HepG2 (cell line): ENCODE data around the gene ZNF607. TPM values are rescaled to one million over a fixed set of nuclear protein-coding genes. Genes with fewer than 3 reads are reported as not detected.

Experiments used
- ARNT ChIP-seq: fragments of 450-650 bp; IDR thresholded peaks from 2 replicates; pipeline ENCODE4 v1.6.1; 2017
- BORCS8-MEF2B ChIP-seq: sonication (generic); formaldehyde crosslinking; IDR thresholded peaks from 2 replicates; pipeline ENCODE4 v1.8.0; 2022; ENCODE audit warnings: mild to moderate bottlenecking, missing genetic modification reagents
- CC2D1A ChIP-seq: sonication (generic); formaldehyde crosslinking; IDR thresholded peaks from 2 replicates; pipeline ENCODE4 v1.8.1; 2023; ENCODE audit warnings: mild to moderate bottlenecking, missing genetic modification reagents
- CENPT ChIP-seq: sonication (generic); formaldehyde crosslinking; IDR thresholded peaks from 2 replicates; pipeline ENCODE4 v1.8.0; 2022; ENCODE audit warnings: low read depth, mild to moderate bottlenecking, moderate library complexity, missing genetic modification reagents
- FOXP1 ChIP-seq, 2 experiments: fragments of 450-650 bp in 1 of 2; IDR thresholded peaks; 2 replicates each; pipeline ENCODE4 v1.6.1; 2017 to 2018; ENCODE audit warnings: antibody characterized with exemption in 1 of 2
- HNRNPL ChIP-seq: fragments of 200-400 bp; formaldehyde crosslinking; IDR thresholded peaks from 2 replicates; pipeline ENCODE4 v1.6.1; 2017; ENCODE audit warnings: mild to moderate bottlenecking, low read depth, low read length
- IRF2 ChIP-seq: IDR thresholded peaks from 2 replicates; pipeline ENCODE4 v1.6.1; 2018; ENCODE audit warnings: missing genetic modification reagents, missing compliant biosample characterization
- KMT2A ChIP-seq: sonication (generic); formaldehyde crosslinking; IDR thresholded peaks from 2 replicates; pipeline ENCODE4 v1.4.0; 2020; ENCODE audit warnings: missing genetic modification reagents
- MTA1 ChIP-seq: sonication (generic); formaldehyde crosslinking; IDR thresholded peaks from 2 replicates; pipeline ENCODE4 v1.4.0; 2020; ENCODE audit warnings: missing genetic modification reagents, mild to moderate bottlenecking, borderline replicate concordance
- NR2F2 ChIP-seq: IDR thresholded peaks from 2 replicates; pipeline ENCODE4 v1.6.1; 2012; ENCODE audit warnings: low read depth, inconsistent platforms, borderline replicate concordance
- RFXAP ChIP-seq: sonication (generic); formaldehyde crosslinking; IDR thresholded peaks from 2 replicates; pipeline ENCODE4 v1.4.0; 2020; ENCODE audit warnings: missing genetic modification reagents, borderline replicate concordance
- SALL2 ChIP-seq: sonication (generic); formaldehyde crosslinking; IDR thresholded peaks from 2 replicates; pipeline ENCODE4 v1.8.1; 2023; ENCODE audit warnings: mild to moderate bottlenecking, missing genetic modification reagents, inconsistent platforms
- SNAPC2 ChIP-seq: sonication (generic); formaldehyde crosslinking; IDR thresholded peaks from 2 replicates; pipeline ENCODE4 v1.8.1; 2022; ENCODE audit warnings: mild to moderate bottlenecking, missing genetic modification reagents
- SSRP1 ChIP-seq: IDR thresholded peaks from 2 replicates; pipeline ENCODE4 v1.6.1; 2016; ENCODE audit warnings: control low read depth
- WIZ ChIP-seq: sonication (generic); formaldehyde crosslinking; IDR thresholded peaks from 2 replicates; pipeline ENCODE4 v1.5.1; 2020; ENCODE audit warnings: mild to moderate bottlenecking, missing genetic modification reagents
- ZNF280D ChIP-seq: sonication (generic); formaldehyde crosslinking; IDR thresholded peaks from 2 replicates; pipeline ENCODE4 v1.5.1; 2020; ENCODE audit warnings: mild to moderate bottlenecking, missing genetic modification reagents
- ZNF296 ChIP-seq: sonication (generic); formaldehyde crosslinking; conservative IDR thresholded peaks from 2 replicates; pipeline ENCODE4 v1.5.0; 2020; ENCODE audit warnings: mild to moderate bottlenecking, missing genetic modification reagents
- ZNF337 ChIP-seq: sonication (generic); formaldehyde crosslinking; IDR thresholded peaks from 2 replicates; pipeline ENCODE4 v1.5.1; 2020; ENCODE audit warnings: missing genetic modification reagents, low read depth, mild to moderate bottlenecking, borderline replicate concordance
- ZNF746 ChIP-seq: sonication (generic); formaldehyde crosslinking; IDR thresholded peaks from 2 replicates; pipeline ENCODE4 v1.8.0; 2022; ENCODE audit warnings: mild to moderate bottlenecking, missing genetic modification reagents
- polyA plus RNA-seq, 8 experiments: library from polyadenylated mRNA; depleted of rRNA in 3 of 8; stranded (reverse) in 7 of 8; unstranded in 1 of 8; fragments of >200 nt; fragmentation: Illumina TruSeq in 4 of 8; extraction: Trizol in 4 of 8; gene quantifications; 2 replicates each; pipeline versions ENCODE4 v1.2.1 to v1.2.3, GENCODE V29; 2011 to 2016; ENCODE audit warnings: low read depth in 4 of 8, missing spikeins in 1 of 8, mixed read lengths in 1 of 8; ENCODE audit not compliant: insufficient read depth in 1 of 8
- total RNA-seq, 5 experiments: library from RNA; depleted of rRNA; stranded (reverse); fragments of >200 nt; fragmentation: Illumina TruSeq; extraction: Trizol; gene quantifications; 2 replicates each; pipeline ENCODE4 v1.2.3, GENCODE V29; 2016; ENCODE audit warnings: low read depth in 1 of 5
- TF ChIP-seq, protein P1 (sequence below): sonication (generic); formaldehyde crosslinking; IDR thresholded peaks from 2 replicates; pipeline ENCODE4 v1.4.0; 2020; ENCODE audit warnings: mild to moderate bottlenecking, low read depth, missing genetic modification reagents
- TF ChIP-seq, protein P2 (sequence below): sonication (generic); formaldehyde crosslinking; IDR thresholded peaks from 2 replicates; pipeline ENCODE4 v1.5.1; 2020; ENCODE audit warnings: missing genetic modification reagents, mild to moderate bottlenecking, borderline replicate concordance
- TF ChIP-seq, protein P3 (sequence below): sonication (generic); IDR thresholded peaks from 2 replicates; pipeline ENCODE4 v1.6.1; 2016; ENCODE audit warnings: low read depth, borderline replicate concordance
- TF ChIP-seq, protein P4 (sequence below): sonication (generic); formaldehyde crosslinking; IDR thresholded peaks from 2 replicates; pipeline ENCODE4 v1.4.0; 2020; ENCODE audit warnings: missing genetic modification reagents, low read depth, mild to moderate bottlenecking, borderline replicate concordance

The ZNF607 gene
- total and polyA plus RNA-seq, 2 of the 13 experiments (the other 11 are each of a cell fraction or from before 2014, with no cell fraction given), result 3.8 to 8.3 TPM

GRCh38 chr19:37654629-37655300 is 64.8 kb downstream of the ZNF607 start (continued):
- TF ChIP-seq BORCS8-MEF2B (CRISPR knock-in tag) (0 out of 2 replicates have a peak, but pooled peaks have one; percentile 57), ZNF746 (CRISPR knock-in tag) (no peak), SALL2 (CRISPR knock-in tag) (no peak), ARNT (no peak), IRF2 (CRISPR knock-in tag) (no peak), ZNF280D (peak; percentile 88; the same call in 1 of the 2 replicates), WIZ (CRISPR knock-in tag) (peak; percentile 82; the same call in 1 of the 2 replicates), CENPT (CRISPR knock-in tag) (no peak), FOXP1 (IDR thresholded peaks at IDR 0.05) (no peak), FOXP1 (CRISPR knock-in tag; IDR thresholded peaks at IDR 0.05) (no peak), SNAPC2 (no peak), RFXAP (CRISPR knock-in tag) (no peak; the same call in 1 of the 2 replicates), CC2D1A (CRISPR knock-in tag) (0 out of 2 replicates have a peak, but pooled peaks have one; percentile 52), HNRNPL (0 out of 2 replicates have a peak, but pooled peaks have one; percentile 16), ZNF296 (CRISPR knock-in tag) (peak; percentile 75; the same call in 1 of the 2 replicates), SSRP1 (CRISPR knock-in tag) (no peak), MTA1 (CRISPR knock-in tag) (peak; percentile 51; the same call in 1 of the 2 replicates), KMT2A (peak; percentile 75; the same call in 1 of the 2 replicates), ZNF337 (CRISPR knock-in tag) (no peak), NR2F2 (no peak)
- TF ChIP-seq, protein P1, sequence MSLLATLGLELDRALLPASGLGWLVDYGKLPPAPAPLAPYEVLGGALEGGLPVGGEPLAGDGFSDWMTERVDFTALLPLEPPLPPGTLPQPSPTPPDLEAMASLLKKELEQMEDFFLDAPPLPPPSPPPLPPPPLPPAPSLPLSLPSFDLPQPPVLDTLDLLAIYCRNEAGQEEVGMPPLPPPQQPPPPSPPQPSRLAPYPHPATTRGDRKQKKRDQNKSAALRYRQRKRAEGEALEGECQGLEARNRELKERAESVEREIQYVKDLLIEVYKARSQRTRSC (CRISPR knock-in tag), result peak; percentile 54; the same call in 1 of the 2 replicates
- TF ChIP-seq, protein P2, sequence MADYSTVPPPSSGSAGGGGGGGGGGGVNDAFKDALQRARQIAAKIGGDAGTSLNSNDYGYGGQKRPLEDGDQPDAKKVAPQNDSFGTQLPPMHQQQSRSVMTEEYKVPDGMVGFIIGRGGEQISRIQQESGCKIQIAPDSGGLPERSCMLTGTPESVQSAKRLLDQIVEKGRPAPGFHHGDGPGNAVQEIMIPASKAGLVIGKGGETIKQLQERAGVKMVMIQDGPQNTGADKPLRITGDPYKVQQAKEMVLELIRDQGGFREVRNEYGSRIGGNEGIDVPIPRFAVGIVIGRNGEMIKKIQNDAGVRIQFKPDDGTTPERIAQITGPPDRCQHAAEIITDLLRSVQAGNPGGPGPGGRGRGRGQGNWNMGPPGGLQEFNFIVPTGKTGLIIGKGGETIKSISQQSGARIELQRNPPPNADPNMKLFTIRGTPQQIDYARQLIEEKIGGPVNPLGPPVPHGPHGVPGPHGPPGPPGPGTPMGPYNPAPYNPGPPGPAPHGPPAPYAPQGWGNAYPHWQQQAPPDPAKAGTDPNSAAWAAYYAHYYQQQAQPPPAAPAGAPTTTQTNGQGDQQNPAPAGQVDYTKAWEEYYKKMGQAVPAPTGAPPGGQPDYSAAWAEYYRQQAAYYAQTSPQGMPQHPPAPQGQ (CRISPR knock-in tag), result no peak
- TF ChIP-seq, protein P3, sequence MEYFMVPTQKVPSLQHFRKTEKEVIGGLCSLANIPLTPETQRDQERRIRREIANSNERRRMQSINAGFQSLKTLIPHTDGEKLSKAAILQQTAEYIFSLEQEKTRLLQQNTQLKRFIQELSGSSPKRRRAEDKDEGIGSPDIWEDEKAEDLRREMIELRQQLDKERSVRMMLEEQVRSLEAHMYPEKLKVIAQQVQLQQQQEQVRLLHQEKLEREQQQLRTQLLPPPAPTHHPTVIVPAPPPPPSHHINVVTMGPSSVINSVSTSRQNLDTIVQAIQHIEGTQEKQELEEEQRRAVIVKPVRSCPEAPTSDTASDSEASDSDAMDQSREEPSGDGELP, result no peak
- TF ChIP-seq, protein P4, sequence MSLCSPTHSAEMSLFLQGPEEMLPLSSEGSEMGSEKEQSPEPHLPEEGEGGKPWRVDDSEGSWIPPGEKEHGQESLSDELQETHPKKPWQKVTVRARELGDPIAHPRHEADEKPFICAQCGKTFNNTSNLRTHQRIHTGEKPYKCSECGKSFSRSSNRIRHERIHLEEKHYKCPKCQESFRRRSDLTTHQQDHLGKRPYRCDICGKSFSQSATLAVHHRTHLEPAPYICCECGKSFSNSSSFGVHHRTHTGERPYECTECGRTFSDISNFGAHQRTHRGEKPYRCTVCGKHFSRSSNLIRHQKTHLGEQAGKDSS (CRISPR knock-in tag), result peak; percentile 76
